H1 (cell line): ENCODE results near the gene PCID2.
A peak's percentile ranks its signal among the peaks of the same experiment; 100 is the strongest.

Source experiments
- CTCF ChIP-seq, 3 experiments: IDR thresholded peaks; 1 replicate in 2 of 3; 2 replicates in 1 of 3; pipeline versions ENCODE4 v1.5.1 to v1.6.1; 2011; ENCODE audit warnings: low read length in 3 of 3, mild to moderate bottlenecking in 3 of 3, inconsistent platforms in 2 of 3, low read depth in 1 of 3, moderate library complexity in 1 of 3; ENCODE audit not compliant: insufficient read depth in 1 of 3; ENCODE audit errors: control extremely low read depth in 1 of 3
- EZH2 ChIP-seq: fragments of 200-600 bp; sonication (generic); IDR thresholded peaks from 2 replicates; pipeline ENCODE4 v1.7.1; 2012; ENCODE audit warnings: low read depth, mild to moderate bottlenecking, moderate library complexity, low read length, inconsistent platforms; ENCODE audit not compliant: severe bottlenecking
- POLR2A ChIP-seq, 2 experiments: IDR thresholded peaks; 1 replicate in 1 of 2; 2 replicates in 1 of 2; pipeline ENCODE4 v1.6.1; 2011; ENCODE audit warnings: low read depth in 2 of 2, low read length in 2 of 2, mild to moderate bottlenecking in 2 of 2; ENCODE audit errors: control extremely low read depth in 1 of 2

GRCh38 chr13:113209759-113210421 is 1.4 kb upstream of the PCID2 start:
- TF ChIP-seq POLR2A (IDR thresholded peaks at IDR 0.05; ENCODE audit: control extremely low read depth in 1 of 2, low read depth in 2 of 2, low read length in 2 of 2) (peak; percentile 50 to 51; a peak in 2 of 3 replicates), EZH2 (no peak), CTCF (IDR thresholded peaks at IDR 0.05; ENCODE audit: control extremely low read depth in 1 of 3, insufficient read depth in 1 of 3, low read depth in 1 of 3, low read length in 3 of 3) (no peak)
